Fibroblast of the aortic adventitia (primary cell): Measurements from ENCODE around the gene RASAL3. TPM values are rescaled to one million over a fixed set of nuclear protein-coding genes. Genes with fewer than 3 reads are reported as not detected.

Experiments
- DNase-seq: peaks from one replicate; pipeline ENCODE4 v3.0.0-alpha.2; 2010; ENCODE audit warnings: low read depth
- H3K4me3 ChIP-seq: 2 replicates; pipeline ENCODE4 v1.5.1; 2011; ENCODE audit warnings: low read depth, mild to moderate bottlenecking, control low read depth, low read length, moderate library complexity
- CTCF ChIP-seq: IDR thresholded peaks from 2 replicates; pipeline ENCODE4 v1.5.1; 2011; ENCODE audit warnings: mild to moderate bottlenecking, low read length, control low read depth, inconsistent platforms; ENCODE audit not compliant: insufficient read depth
- total RNA-seq: library from RNA; depleted of rRNA; stranded (reverse); fragments of >200 nt; gene quantifications from 2 replicates; pipeline ENCODE4 v1.2.3, GENCODE V29; 2012; ENCODE audit warnings: low replicate concordance

RASAL3 gene
- total RNA-seq, 1 donor = not detected

DNA sequence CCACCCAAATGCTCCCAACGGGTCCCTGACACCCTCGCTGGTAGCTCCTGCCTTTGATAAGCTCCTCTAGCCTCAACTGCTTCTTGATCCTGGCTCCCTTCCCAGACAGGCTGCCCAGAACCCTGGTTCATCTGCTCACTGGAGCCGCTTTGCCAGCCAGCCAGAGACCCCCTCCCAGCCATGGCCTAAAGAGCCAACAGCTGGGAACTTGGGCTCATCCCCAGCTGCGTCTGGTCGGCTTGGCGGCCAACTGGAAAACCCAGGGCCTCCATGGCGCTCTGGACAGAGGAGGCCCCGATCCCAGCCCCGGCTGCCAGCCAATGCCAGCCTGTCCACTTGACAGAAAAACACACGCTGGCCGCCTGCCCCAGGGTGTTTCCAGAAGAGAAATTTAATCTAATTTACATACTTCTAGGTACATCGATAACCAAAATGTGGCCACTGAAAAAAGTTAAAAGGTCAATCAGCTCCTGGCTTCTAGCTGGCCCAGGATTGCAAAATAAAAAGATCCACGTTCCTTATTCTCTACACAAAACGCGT lies 42.6 kb downstream of the RASAL3 start:
- TF ChIP-seq CTCF = no peak
- no peak for DNase-seq
- no peak overlapping the region for H3K4me3 ChIP-seq

DNA sequence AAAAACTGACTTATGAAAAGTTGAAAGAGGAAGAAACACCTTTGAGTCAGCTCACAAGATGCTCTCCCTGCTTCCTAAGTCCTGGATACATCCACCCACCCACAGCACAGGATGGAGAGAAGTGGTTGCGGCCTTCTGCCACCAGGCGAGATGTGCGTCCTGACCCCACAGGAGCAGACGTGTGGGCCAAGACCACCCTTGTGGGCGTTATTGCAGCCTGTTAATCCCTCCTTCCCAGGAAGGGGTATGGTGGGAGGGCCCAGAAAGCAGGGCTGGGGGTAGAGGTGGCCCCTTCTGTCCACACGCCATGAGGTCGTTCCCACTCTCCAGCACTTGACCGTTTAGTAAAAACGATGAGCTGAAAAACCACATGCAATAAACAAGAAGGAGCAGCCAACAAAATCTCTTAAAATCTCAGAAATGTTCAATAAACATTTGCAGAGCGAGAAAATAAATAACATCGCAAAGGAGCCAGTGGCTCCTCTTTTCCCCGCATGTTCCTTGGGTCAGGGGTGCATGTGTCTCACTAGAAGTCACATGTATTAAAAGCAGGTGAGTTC lies 43.1 kb downstream of the RASAL3 start:
- no peak for TF ChIP-seq CTCF
- DNase-seq = no peak
- H3K4me3 ChIP-seq = no peak overlapping the region

DNA sequence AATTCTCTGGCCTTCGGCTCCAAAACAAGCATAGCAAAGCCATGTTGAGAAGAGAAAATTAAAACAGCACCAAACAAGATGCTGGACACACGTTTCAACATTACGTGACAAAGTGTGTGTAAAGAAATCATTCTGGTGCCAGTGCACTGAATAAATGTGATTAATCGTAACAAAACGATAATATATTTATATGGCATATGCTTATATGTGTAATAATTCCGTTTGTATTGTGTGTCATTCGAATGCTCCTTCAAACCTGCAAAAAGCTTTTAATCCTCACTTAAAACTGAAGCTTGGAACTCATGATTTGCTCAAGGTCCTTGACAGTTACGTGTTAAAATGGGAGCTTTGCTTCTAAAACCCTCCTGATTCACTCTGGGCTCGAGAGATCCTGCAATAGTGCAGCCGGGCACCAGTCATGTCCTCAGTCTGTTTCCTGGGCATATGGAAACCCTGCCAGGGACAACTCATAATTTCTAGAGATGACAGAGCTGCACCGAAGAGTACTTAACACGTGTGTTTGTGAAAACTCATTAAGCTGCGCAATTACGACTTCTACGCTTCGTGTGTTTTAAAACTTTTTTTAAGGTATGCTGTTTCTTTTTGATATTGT lies 44.8 kb downstream of the RASAL3 start:
- H3K4me3 ChIP-seq = peak overlapping the region; percentile 74
- TF ChIP-seq CTCF = no peak
- no peak for DNase-seq

DNA sequence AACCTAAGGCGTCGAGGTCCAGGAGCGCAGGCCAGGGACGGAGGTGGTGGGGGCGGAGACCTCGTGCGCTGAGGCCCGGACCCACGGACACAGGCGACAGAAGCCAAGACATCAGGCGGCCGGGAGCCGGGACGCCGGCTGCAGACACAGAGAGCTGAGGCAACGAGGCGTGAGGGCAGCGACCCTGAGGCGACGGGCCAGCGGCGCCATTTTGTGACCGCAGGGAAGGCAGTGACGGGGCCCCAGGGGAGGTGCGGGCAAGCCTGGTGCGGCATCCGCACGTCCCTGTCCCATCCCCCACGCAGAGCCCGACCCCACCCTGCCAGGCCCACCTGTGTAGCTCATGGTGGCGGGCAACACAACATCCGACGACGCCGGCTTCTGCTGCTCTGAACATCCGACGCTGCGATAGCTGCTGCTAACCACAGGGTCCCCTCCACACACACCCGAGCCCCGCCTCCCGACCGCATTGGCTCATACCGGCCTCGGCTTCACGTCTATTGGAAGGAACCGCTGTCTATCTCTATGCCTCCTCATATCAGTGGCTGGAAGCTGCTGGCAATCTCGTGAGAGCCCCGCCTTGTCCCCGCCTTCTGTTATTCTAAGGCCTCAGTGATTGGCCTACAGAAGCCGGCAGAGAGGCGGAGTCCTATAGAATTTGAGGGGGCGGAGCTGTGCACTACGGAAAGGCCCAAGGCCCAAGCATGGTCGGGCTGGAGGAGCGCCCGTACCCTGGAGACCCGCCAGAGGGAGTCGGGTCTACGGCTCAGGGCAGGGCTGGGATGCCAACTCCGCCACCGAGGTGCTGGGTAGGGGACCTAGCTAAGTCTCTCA lies 45.5 kb downstream of the RASAL3 start, which contains the start of gene AKAP8L:
Gene AKAP8L (minus strand): TSS at position 410 of the 834 bp plus-strand sequence. CDS start 65 bp downstream, at position 345.
- peak within 1 kb of the TSS; percentile 90 for H3K4me3 ChIP-seq
- peak; percentile 100 for DNase-seq
- TF ChIP-seq CTCF = peak; percentile 71

- peak; percentile 18 for DNase-seq
These were observed 46.1 kb downstream of the RASAL3 start for GRCh38 chr19:15418231-15418578.

DNA sequence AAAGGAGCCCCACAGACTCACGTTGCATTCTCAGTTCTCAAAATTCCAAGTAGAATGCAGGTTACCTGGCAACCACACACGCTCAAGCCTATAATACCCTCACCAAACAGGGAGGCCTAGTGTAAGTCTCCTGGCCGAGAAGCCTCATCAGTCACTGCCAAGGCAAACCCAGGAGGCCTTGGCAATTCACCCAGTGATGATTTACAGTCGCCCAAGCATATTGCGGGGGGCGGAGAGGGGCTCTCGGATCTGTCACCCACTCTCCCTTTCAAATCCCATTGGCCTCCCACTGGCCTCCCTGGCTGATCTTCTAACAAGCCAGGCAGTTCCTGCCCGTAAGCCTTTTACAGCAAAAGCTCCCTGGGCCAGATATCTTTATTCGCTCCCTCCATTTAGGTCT lies 46.6 kb downstream of the RASAL3 start:
- peak overlapping the region; percentile 90 for H3K4me3 ChIP-seq
- TF ChIP-seq CTCF = no peak
- DNase-seq = peak; percentile 43

More at GRCh38 chr19:15418231-15418578, 46.1 kb downstream of the RASAL3 start:
- TF ChIP-seq CTCF = no peak
- H3K4me3 ChIP-seq = peak overlapping the region; percentile 90
